CD4-positive, alpha-beta T cell treated with Interleukin-2 at 100 ng/mL for 4 hours (primary cell): ENCODE results near the gene LIAS.
"Not testable (repeated sequence)": the region's sequence is repeated elsewhere in the genome, so short reads cannot be mapped to it uniquely, and the experiment has no call there.

Source experiments
- DNase-seq: peaks from one replicate; pipeline ENCODE4 v3.0.0-alpha.2; 2020; ENCODE audit warnings: low spot score

Gene LIAS

DNA sequence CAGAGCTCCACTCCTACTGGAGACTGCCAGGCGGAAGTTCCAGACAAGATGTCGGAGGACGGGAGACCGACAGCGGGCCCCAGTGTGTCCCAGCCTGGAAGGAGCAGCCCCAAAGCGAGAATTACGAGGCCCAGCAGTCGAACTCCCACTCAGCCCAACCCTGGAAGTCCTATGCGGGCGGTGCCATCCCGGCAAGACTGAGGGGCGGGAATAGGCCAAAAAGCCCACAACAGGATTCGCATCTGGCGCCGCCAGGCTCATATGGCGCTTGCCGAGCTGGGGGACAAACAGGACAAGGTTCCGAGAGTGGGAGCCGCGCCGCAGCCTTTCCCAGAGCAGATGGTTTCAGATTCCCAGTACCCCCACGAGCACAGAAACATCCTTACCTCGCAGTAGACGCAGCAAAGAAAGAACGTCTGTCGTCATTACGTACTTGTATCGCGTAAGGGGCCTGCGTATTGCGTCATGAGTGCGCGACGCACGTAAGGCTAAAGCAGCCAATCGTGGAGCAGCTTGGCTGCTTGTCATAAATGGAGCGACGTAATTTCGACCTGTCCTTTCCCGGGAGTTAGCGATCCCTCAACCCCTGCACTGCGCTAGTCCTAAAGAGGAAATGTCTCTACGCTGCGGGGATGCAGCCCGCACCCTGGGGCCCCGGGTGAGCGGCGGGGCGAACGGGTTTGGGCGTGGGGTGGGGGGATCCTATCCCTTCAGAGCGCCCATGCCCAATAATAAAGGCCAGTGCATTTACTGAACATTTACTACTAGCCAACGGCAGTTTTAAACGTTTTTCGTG, at the start of gene LIAS, which contains the start of gene RPL9:
Gene LIAS (plus strand): TSS at position 552 of the 796 bp plus-strand sequence. CDS start 62 bp downstream, at position 614.
Gene RPL9 (minus strand): TSS at position 418 of the 796 bp plus-strand sequence. CDS start 483 bp downstream, outside the sequence.
- peak; percentile 96 for DNase-seq

DNA sequence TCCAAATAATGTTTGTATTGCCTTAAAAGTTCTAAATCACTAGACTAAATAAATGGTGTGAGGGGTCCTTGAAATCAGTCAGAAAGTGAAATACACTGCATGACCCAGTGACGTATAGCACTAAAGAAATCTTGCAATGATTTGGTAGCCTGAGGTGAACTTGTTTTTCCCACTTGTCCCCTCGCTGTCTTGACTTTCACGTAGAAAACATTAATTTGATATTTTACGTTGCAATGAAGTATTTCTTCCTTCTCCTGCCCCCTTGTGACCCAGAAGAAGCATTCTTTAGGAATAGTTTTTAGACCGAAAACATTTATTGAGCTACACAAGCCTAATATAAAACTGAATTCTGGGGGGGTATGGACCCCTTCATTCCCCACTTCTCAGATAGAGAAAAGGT, 48.4 kb upstream of the LIAS start:
- DNase-seq: no peak

DNA sequence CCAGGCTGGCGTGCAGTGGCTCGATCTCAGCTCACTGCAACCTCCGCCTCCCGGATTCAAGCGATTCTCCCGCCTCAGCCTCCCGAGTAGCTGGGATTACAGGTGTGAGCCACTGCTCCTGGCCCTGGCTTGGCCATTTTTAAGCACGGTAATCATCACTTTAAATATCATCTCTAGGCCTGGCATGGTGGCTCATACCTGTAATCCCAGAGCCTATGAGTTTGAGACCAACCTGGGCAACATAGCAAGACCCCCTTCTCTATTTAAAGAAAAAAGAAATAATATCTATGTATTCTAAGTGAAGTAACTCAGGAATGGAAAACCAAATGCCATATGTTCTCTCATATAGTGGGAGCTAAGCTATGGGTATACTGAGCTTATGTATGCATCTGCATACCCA, 47.3 kb upstream of the LIAS start:
- DNase-seq: not testable (repeated sequence)

GRCh38 chr4:39415678-39416283, 43.1 kb upstream of the LIAS start:
- DNase-seq: no peak

GRCh38 chr4:39422247-39422646, 36.6 kb upstream of the LIAS start:
- DNase-seq: no peak

DNA sequence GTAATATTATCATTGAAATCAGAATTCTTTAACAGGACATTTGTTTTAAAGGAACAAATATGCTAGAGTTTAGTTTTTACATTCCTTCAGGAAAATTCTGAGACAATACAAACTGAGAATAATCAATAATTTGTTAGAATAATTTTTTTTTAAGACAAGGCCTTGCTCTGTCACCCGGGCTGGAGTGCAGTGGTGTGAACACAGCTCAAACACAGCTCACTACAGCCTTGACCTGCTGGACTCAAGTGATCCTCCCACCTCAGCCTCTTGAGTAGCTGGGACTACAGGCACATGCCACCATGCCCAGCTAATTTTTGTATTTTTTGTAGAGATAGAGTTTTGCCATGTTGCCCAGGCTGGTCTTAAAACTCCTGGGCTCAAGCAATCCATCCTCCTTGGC, 33.6 kb upstream of the LIAS start:
- DNase-seq: not testable (repeated sequence)

- DNase-seq: no peak
These were observed 32.1 kb upstream of the LIAS start for GRCh38 chr4:39426728-39427127.

- DNase-seq: no peak
These were observed 31.2 kb upstream of the LIAS start for GRCh38 chr4:39427520-39428114.

DNA sequence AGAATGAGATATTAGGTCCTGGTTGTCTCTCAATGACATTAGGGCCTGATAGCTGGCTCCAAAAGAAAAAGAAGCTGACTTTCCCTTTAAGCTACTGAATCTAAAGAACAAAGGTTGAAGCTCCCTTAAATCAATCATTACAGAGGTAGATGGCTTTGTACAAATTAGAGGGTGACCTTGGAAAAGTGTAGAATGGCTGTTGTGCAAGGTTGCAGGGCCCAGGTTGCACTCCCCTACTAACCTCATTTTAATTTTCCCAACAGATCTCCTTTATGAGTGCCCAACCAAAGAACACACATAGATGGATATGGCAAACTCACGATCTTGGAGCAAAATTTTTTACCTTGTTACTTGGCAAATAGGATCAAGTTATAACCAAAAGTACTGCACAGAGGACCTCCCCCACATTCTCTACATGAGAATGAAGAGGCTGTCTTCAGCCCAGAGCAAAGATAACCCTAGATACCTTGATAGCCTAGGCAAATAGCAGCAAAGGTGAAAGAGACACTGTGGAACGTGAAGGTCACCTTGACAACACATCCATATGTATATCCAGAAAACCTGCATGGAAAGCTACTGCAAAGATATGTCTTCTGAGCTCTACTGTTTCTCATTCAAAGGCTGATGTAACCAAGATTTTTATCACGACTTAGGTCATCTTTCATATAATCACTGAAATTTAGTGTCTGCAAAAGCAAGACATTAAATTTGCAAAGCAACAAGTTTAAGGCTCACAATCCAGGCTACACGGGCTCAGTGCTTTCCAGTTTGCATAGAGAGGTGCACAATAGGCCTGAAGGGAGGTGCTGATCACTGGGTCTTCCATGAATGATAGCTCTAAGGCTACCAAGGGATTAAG, 29.2 kb upstream of the LIAS start:
- no peak for DNase-seq

- no peak for DNase-seq
These were observed 24.9 kb upstream of the LIAS start for GRCh38 chr4:39433878-39434492.

DNA sequence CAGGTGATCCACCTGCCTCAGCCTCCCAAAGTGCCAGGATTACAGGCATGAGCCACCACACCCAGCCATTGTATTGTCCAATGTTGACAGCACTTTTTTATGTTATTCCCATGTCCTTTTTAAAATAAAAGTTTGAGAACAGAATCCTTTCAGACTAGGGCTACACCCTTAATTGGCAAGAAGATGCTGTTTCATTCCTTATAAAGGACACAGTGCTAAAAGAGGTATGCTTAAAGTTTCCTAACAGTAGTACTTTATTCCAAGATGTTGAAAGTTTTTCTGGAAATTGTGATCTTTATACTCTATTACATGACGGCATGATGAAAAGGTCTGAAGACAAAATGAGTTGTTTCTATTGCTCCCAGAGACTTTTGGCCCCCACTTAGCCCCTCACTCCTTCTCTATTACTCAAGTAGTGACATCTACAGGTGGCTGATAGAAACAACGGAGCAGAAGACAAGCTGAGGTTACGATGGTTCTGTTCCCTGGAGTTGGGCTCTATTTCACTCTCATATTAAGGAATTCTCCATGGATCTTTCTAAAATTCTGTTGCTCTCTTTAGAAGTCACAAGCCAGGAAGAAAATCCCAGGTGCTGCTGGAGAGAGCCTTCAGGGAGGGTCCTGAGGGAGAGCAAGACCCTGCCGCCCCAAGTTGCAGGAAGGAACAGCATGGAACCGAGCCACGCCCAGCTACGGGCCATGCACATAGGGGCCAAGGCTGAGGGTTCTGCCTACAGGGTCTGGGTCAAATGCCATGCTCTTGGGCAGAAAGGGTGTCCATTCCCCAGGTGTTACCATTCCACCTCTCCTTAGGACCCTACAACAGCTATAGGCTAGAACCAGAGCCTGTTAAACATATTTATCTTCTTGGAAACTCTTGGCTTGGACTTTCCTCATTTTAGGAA, 22.9 kb upstream of the LIAS start:
- DNase-seq: no peak

- no peak for DNase-seq
These were observed 17.3 kb upstream of the LIAS start for GRCh38 chr4:39441593-39441992.

GRCh38 chr4:39442998-39443397, 15.9 kb upstream of the LIAS start:
- no peak for DNase-seq

DNA sequence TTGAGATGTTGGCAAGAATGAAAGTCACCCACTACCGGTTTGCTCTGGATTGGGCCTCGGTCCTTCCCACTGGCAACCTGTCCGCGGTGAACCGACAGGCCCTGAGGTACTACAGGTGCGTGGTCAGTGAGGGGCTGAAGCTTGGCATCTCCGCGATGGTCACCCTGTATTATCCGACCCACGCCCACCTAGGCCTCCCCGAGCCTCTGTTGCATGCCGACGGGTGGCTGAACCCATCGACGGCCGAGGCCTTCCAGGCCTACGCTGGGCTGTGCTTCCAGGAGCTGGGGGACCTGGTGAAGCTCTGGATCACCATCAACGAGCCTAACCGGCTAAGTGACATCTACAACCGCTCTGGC, 12.4 kb upstream of the LIAS start:
- DNase-seq: no peak

DNA sequence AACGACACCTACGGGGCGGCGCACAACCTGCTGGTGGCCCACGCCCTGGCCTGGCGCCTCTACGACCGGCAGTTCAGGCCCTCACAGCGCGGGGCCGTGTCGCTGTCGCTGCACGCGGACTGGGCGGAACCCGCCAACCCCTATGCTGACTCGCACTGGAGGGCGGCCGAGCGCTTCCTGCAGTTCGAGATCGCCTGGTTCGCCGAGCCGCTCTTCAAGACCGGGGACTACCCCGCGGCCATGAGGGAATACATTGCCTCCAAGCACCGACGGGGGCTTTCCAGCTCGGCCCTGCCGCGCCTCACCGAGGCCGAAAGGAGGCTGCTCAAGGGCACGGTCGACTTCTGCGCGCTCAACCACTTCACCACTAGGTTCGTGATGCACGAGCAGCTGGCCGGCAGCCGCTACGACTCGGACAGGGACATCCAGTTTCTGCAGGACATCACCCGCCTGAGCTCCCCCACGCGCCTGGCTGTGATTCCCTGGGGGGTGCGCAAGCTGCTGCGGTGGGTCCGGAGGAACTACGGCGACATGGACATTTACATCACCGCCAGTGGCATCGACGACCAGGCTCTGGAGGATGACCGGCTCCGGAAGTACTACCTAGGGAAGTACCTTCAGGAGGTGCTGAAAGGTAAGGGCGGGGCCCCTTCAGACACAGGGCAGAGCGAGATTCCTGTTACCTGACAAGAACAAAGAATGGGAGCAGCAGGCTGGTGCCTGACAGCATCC, 11.8 kb upstream of the LIAS start:
- peak; percentile 31 for DNase-seq

- DNase-seq: no peak
These were observed 8.2 kb upstream of the LIAS start for GRCh38 chr4:39450618-39451017.

DNA sequence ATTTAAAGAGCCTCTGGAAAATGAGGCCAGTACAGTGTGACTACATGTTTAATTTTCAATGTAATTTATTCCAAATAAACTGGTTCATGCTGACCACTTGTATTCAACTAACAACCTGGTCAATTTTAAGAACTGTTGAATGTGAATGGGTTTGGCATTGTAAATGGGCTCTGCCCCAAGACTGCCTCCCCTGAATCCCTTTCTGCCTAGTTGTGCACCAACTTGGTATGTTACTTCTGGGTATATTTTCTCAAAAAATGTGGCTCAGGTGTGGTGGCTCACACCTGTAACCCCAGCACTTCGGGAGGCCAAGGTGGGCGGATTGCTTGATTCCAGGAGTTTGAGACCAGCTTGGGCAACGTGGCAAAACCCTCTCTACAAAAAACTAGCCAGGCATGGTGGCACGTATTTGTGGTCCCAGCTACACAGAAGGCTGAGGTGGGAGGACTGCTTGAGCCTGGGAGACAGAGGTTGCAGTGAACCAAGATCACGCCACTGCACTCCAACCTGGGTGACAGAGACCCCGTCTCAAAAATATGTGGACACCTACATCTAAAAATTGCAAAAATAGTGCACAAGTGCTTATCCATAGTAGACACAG, 7.3 kb upstream of the LIAS start:
- no peak for DNase-seq

GRCh38 chr4:39452153-39452859, 6.5 kb upstream of the LIAS start:
- DNase-seq: no peak
